Measurements from ENCODE around the gene STOX1. TPM values are rescaled to one million over a fixed set of nuclear protein-coding genes. Genes with fewer than 3 reads are reported as not detected.

The STOX1 gene
- total RNA-seq, 2 donors from 2014 or later: 4.5 to 5.2 TPM

GRCh38 chr10:68899186-68899745 is 71.9 kb downstream of the STOX1 start:
- TF ChIP-seq CTCF (conservative IDR thresholded peaks at IDR 0.05): no peak
- H3K27ac Mint-ChIP-seq: no peak overlapping the region
- H3K27ac ChIP-seq (ENCODE audit: low read depth, low read length): no peak overlapping the region
- H3K27me3 Mint-ChIP-seq (ENCODE audit: insufficient read depth): no peaks in the 10 kb centered on the region
- no peaks in the 10 kb centered on the region for H3K27me3 ChIP-seq (ENCODE audit: control insufficient read depth, insufficient read depth, low read length, poor library complexity, severe bottlenecking)
- no peak for DNase-seq
- H3K4me3 ChIP-seq (ENCODE audit: low read length): no peak overlapping the region
- H3K36me3 Mint-ChIP-seq (ENCODE audit: low read depth): peaks cover 4% of the 10 kb centered on the region
- no peak overlapping the region for H3K4me3 Mint-ChIP-seq
- no peaks in the 10 kb centered on the region for H3K4me1 ChIP-seq (ENCODE audit: control insufficient read depth, insufficient read depth, low read length)
- no peaks in the 10 kb centered on the region for H3K9me3 ChIP-seq (ENCODE audit: control insufficient read depth, low read length)
- H3K9me3 Mint-ChIP-seq: no peaks in the 10 kb centered on the region
- WGBS, 2 experiments (ENCODE audit: insufficient coverage in 1 of 2, insufficient read length in 1 of 2): 94 to 95% methylated on average over 5 to 8 of the region's 8 CpGs
- peaks cover 4% of the 10 kb centered on the region for H3K36me3 ChIP-seq (ENCODE audit: control insufficient read depth, insufficient read depth, low read length)
- H3K4me1 Mint-ChIP-seq: peaks cover 11% of the 10 kb centered on the region
- H3K9ac ChIP-seq (ENCODE audit: extremely low read depth, low read length, poor library complexity, severe bottlenecking): no peak overlapping the region

GRCh38 chr10:68900427-68901104 is 73.2 kb downstream of the STOX1 start:
- H3K9me3 ChIP-seq (ENCODE audit: control insufficient read depth, low read length): no peaks in the 10 kb centered on the region
- Mint-ChIP-seq H3K36me3 (ENCODE audit: low read depth) (peaks cover 5% of the 10 kb centered on the region), H3K9me3 (no peaks in the 10 kb centered on the region), H3K27me3 (ENCODE audit: insufficient read depth) (no peaks in the 10 kb centered on the region), H3K4me3 (peak overlapping the region; percentile 90), H3K4me1 (peaks cover 12% of the 10 kb centered on the region), H3K27ac (peak overlapping the region; percentile 97)
- H3K4me3 ChIP-seq (ENCODE audit: low read length): peak overlapping the region; percentile 98
- no peaks in the 10 kb centered on the region for H3K27me3 ChIP-seq (ENCODE audit: control insufficient read depth, insufficient read depth, low read length, poor library complexity, severe bottlenecking)
- H3K36me3 ChIP-seq (ENCODE audit: control insufficient read depth, insufficient read depth, low read length): peaks cover 5% of the 10 kb centered on the region
- peak overlapping the region; percentile 99 for H3K27ac ChIP-seq (ENCODE audit: low read depth, low read length)
- 10 to 28% methylated on average over 7 to 40 of the region's 40 CpGs for whole genome bisulfite sequencing, 2 experiments (ENCODE audit: insufficient coverage in 1 of 2, insufficient read length in 1 of 2)
- H3K9ac ChIP-seq (ENCODE audit: extremely low read depth, low read length, poor library complexity, severe bottlenecking): peak overlapping the region; percentile 92
- DNase-seq: no peak
- no peaks in the 10 kb centered on the region for H3K4me1 ChIP-seq (ENCODE audit: control insufficient read depth, insufficient read depth, low read length)
- TF ChIP-seq CTCF (conservative IDR thresholded peaks at IDR 0.05): no peak

GRCh38 chr10:68901105-68901927 is 74.0 kb downstream of the STOX1 start, which contains the start of gene DDX50:
TSS of gene DDX50 (plus strand) at chr10:68901315. CDS start at chr10:68901385, 70 bp downstream.
- no peaks in the 10 kb centered on the region for H3K4me1 ChIP-seq (ENCODE audit: control insufficient read depth, insufficient read depth, low read length)

More at GRCh38 chr10:68901105-68901927, 74.0 kb downstream of the STOX1 start, which contains the start of gene DDX50:
- Mint-ChIP-seq H3K27ac (peak within 1 kb of the TSS; percentile 97), H3K4me3 (peak within 1 kb of the TSS; percentile 90), H3K4me1 (peaks cover 12% of the 10 kb centered on the region), H3K36me3 (ENCODE audit: low read depth) (peaks cover 10% of the 10 kb centered on the region), H3K27me3 (ENCODE audit: insufficient read depth) (no peaks in the 10 kb centered on the region), H3K9me3 (no peaks in the 10 kb centered on the region)
- no peaks in the 10 kb centered on the region for H3K27me3 ChIP-seq (ENCODE audit: control insufficient read depth, insufficient read depth, low read length, poor library complexity, severe bottlenecking)
- H3K36me3 ChIP-seq (ENCODE audit: control insufficient read depth, insufficient read depth, low read length): peaks cover 6% of the 10 kb centered on the region
- TF ChIP-seq CTCF (conservative IDR thresholded peaks at IDR 0.05): peak; percentile 50
- H3K4me3 ChIP-seq (ENCODE audit: low read length): peak within 1 kb of the TSS; percentile 98
- 0 to 2% methylated on average over 33 to 47 of the region's 47 CpGs for WGBS, 2 experiments (ENCODE audit: insufficient coverage in 1 of 2, insufficient read length in 1 of 2)
- peak within 1 kb of the TSS; percentile 92 for H3K9ac ChIP-seq (ENCODE audit: extremely low read depth, low read length, poor library complexity, severe bottlenecking)
- peak within 1 kb of the TSS; percentile 99 for H3K27ac ChIP-seq (ENCODE audit: low read depth, low read length)
- no peaks in the 10 kb centered on the region for H3K9me3 ChIP-seq (ENCODE audit: control insufficient read depth, low read length)
- DNase-seq: peak; percentile 99
